IMR-90 (cell line): Measurements from ENCODE around the gene PRCP. TPM values are rescaled to one million over a fixed set of nuclear protein-coding genes. Genes with fewer than 3 reads are reported as not detected.
A peak's percentile ranks its signal among the peaks of the same experiment; 100 is the strongest.

ENCODE experiments used
- ATAC-seq: fragments of 200-7000 bp; cut with Tn5 transposase; 2 replicates; pipeline ENCODE4 v1.9.1; 2020; ENCODE audit warnings: low read depth, mild to moderate bottlenecking, moderate library complexity
- BruUV-seq: library from RNA; stranded (reverse); fragments of 400-500 nt; replicated peaks from 2 replicates; lab custom pipeline; 2021; lab: Mats Ljungman, UMichigan
- CTCF ChIA-PET: fragments of 300-600 bp; formaldehyde crosslinking; extraction: SDS; loops from one replicate; lab custom pipeline; 2021; ENCODE audit warnings: antibody characterized with exemption; lab: Yijun Ruan, JAX
- POLR2A ChIA-PET: fragments of 300-600 bp; sonication (Branson Sonifier 250); formaldehyde crosslinking; loops from one replicate; lab custom pipeline; 2022; ENCODE audit warnings: antibody characterized with exemption; ENCODE audit not compliant: unreplicated experiment; lab: Charles Lee
- DNase-seq: peaks from one replicate; pipeline ENCODE4 v3.0.0; 2013
- H2AFZ ChIP-seq: replicated peaks from 2 replicates; pipeline ENCODE3; 2013; ENCODE audit warnings: low read length, mild to moderate bottlenecking; ENCODE audit not compliant: poor library complexity
- H2AK5ac ChIP-seq: 2 replicates; pipeline ENCODE4 v1.6.1; 2013; ENCODE audit warnings: low read depth, low read length, inconsistent platforms
- H2AK9ac ChIP-seq: replicated peaks from 2 replicates; pipeline ENCODE3; 2013; ENCODE audit warnings: mild to moderate bottlenecking, low read depth, low read length, moderate library complexity; ENCODE audit not compliant: poor library complexity
- H2BK120ac ChIP-seq: 2 replicates; pipeline ENCODE4 v1.6.1; 2013; ENCODE audit warnings: low read depth, low read length, inconsistent platforms
- H2BK15ac ChIP-seq: 3 replicates; pipeline ENCODE4 v1.6.1; 2013; ENCODE audit warnings: low read depth, low read length, inconsistent platforms
- H2BK20ac ChIP-seq: 2 replicates; pipeline ENCODE4 v1.6.1; 2013; ENCODE audit warnings: low read depth, mild to moderate bottlenecking, inconsistent platforms, low read length, moderate library complexity
- H2BK5ac ChIP-seq: 2 replicates; pipeline ENCODE4 v1.6.1; 2013; ENCODE audit warnings: mild to moderate bottlenecking, low read depth, low read length, inconsistent platforms; ENCODE audit not compliant: poor library complexity, severe bottlenecking
- H3K14ac ChIP-seq: replicated peaks from 2 replicates; pipeline ENCODE4 v1.6.1; 2013; ENCODE audit warnings: low read depth, low read length, inconsistent platforms
- H3K18ac ChIP-seq: 2 replicates; pipeline ENCODE4 v1.6.1; 2013; ENCODE audit warnings: low read depth, low read length, control low read depth
- H3K23ac ChIP-seq: 2 replicates; pipeline ENCODE4 v1.6.1; 2013; ENCODE audit warnings: low read depth, low read length, inconsistent platforms
- H3K27ac ChIP-seq: 2 replicates; pipeline ENCODE4 v1.5.1; 2013; ENCODE audit warnings: mild to moderate bottlenecking, control low read depth, low read length; ENCODE audit not compliant: insufficient read depth
- H3K27me3 ChIP-seq: 2 replicates; pipeline ENCODE4 v1.6.1; 2013; ENCODE audit warnings: low read length; ENCODE audit not compliant: control insufficient read depth, insufficient read depth
- H3K36me3 ChIP-seq: 2 replicates; pipeline ENCODE4 v1.6.1; 2013; ENCODE audit warnings: low read length, mixed read lengths; ENCODE audit not compliant: control insufficient read depth, insufficient read depth
- H3K4ac ChIP-seq: 2 replicates; pipeline ENCODE4 v1.6.1; 2013; ENCODE audit warnings: low read depth, low read length, inconsistent platforms
- H3K4me1 ChIP-seq: 2 replicates; pipeline ENCODE4 v1.6.1; 2013; ENCODE audit warnings: low read length, mixed read lengths; ENCODE audit not compliant: control insufficient read depth, insufficient read depth
- H3K4me2 ChIP-seq: 2 replicates; pipeline ENCODE4 v1.6.1; 2013; ENCODE audit warnings: low read depth, mild to moderate bottlenecking, control low read depth, low read length, moderate library complexity
- H3K4me3 ChIP-seq: 2 replicates; pipeline ENCODE4 v1.5.1; 2013; ENCODE audit warnings: low read depth, mild to moderate bottlenecking, control low read depth, low read length, moderate library complexity; ENCODE audit not compliant: insufficient read depth
- H3K56ac ChIP-seq: 2 replicates; pipeline ENCODE4 v1.6.1; 2013; ENCODE audit warnings: low read length, inconsistent platforms; ENCODE audit not compliant: insufficient read depth; ENCODE audit errors: extremely low read depth
- H3K79me1 ChIP-seq, 2 experiments: 2 replicates each; pipeline ENCODE4 v1.6.1; 2013; ENCODE audit warnings: low read length in 2 of 2, inconsistent platforms in 1 of 2, low read depth in 1 of 2
- H3K9ac ChIP-seq: 2 replicates; pipeline ENCODE4 v1.6.1; 2013; ENCODE audit warnings: low read depth, low read length, control low read depth
- H3K9me1 ChIP-seq: 2 replicates; pipeline ENCODE4 v1.6.1; 2013; ENCODE audit warnings: low read length, inconsistent platforms; ENCODE audit not compliant: insufficient read depth
- H3K9me3 ChIP-seq: 2 replicates; pipeline ENCODE4 v1.6.1; 2013; ENCODE audit warnings: low read length; ENCODE audit not compliant: control insufficient read depth, insufficient read depth
- H4K20me1 ChIP-seq: 2 replicates; pipeline ENCODE4 v1.6.1; 2013; ENCODE audit warnings: low read length, inconsistent platforms; ENCODE audit not compliant: insufficient read depth
- H4K5ac ChIP-seq: 2 replicates; pipeline ENCODE4 v1.6.1; 2013; ENCODE audit warnings: mild to moderate bottlenecking, low read depth, low read length, control low read depth
- H4K8ac ChIP-seq, 2 experiments: 2 replicates each; pipeline ENCODE4 v1.6.1; 2013; ENCODE audit warnings: low read depth in 2 of 2, low read length in 2 of 2, control low read depth in 1 of 2, inconsistent platforms in 1 of 2
- H4K91ac ChIP-seq: 2 replicates; pipeline ENCODE4 v1.6.1; 2013; ENCODE audit warnings: low read depth, low read length, inconsistent platforms; ENCODE audit not compliant: insufficient read depth
- BHLHE40 ChIP-seq: fragments of 150-350 bp; IDR thresholded peaks from 2 replicates; pipeline ENCODE4 v1.6.1; 2016; ENCODE audit warnings: mild to moderate bottlenecking, low read depth, low read length
- CEBPB ChIP-seq: IDR thresholded peaks from 2 replicates; pipeline ENCODE4 v1.6.1; 2012; ENCODE audit warnings: low read depth, low read length, improper control_type of control experiment
- CHD1 ChIP-seq: IDR thresholded peaks from 2 replicates; pipeline ENCODE4 v1.6.1; 2012; ENCODE audit warnings: low read depth, low read length, improper control_type of control experiment
- CTCF ChIP-seq: conservative IDR thresholded peaks from 2 replicates; pipeline ENCODE4 v1.5.1; 2012; ENCODE audit warnings: mild to moderate bottlenecking, low read depth, low read length, improper control_type of control experiment
- ELK1 ChIP-seq: fragments of 150-350 bp; IDR thresholded peaks from 2 replicates; pipeline ENCODE4 v1.6.1; 2016; ENCODE audit warnings: low read depth, mild to moderate bottlenecking, low read length, moderate library complexity, borderline replicate concordance
- FOS ChIP-seq: fragments of 150-350 bp; IDR thresholded peaks from 2 replicates; pipeline ENCODE4 v1.6.1; 2016; ENCODE audit warnings: low read depth, low read length
- MAZ ChIP-seq: IDR thresholded peaks from 2 replicates; pipeline ENCODE4 v1.6.1; 2012; ENCODE audit warnings: low read depth, mild to moderate bottlenecking, low read length, improper control_type of control experiment, moderate library complexity, borderline replicate concordance
- MXI1 ChIP-seq: IDR thresholded peaks from 2 replicates; pipeline ENCODE4 v1.6.1; 2012; ENCODE audit warnings: low read depth, mild to moderate bottlenecking, low read length, moderate library complexity, borderline replicate concordance
- NFE2L2 ChIP-seq: fragments of 150-350 bp; IDR thresholded peaks from 2 replicates; pipeline ENCODE4 v1.6.1; 2016; ENCODE audit warnings: low read depth, mild to moderate bottlenecking, low read length
- POLR2A ChIP-seq: IDR thresholded peaks from 2 replicates; pipeline ENCODE4 v1.6.1; 2012; ENCODE audit warnings: mild to moderate bottlenecking, low read depth, low read length
- RAD21 ChIP-seq: IDR thresholded peaks from 2 replicates; pipeline ENCODE4 v1.6.1; 2012; ENCODE audit warnings: low read length, improper control_type of control experiment
- RCOR1 ChIP-seq: IDR thresholded peaks from 2 replicates; pipeline ENCODE4 v1.6.1; 2012; ENCODE audit warnings: mild to moderate bottlenecking, low read length, improper control_type of control experiment; ENCODE audit not compliant: insufficient replicate concordance
- RFX5 ChIP-seq: IDR thresholded peaks from 2 replicates; pipeline ENCODE4 v1.8.0; 2012; ENCODE audit warnings: low read depth, mild to moderate bottlenecking, low read length, moderate library complexity
- SMC3 ChIP-seq: fragments of 150-350 bp; IDR thresholded peaks from 2 replicates; pipeline ENCODE4 v1.6.1; 2016; ENCODE audit warnings: low read depth, mild to moderate bottlenecking, antibody characterized with exemption, low read length, moderate library complexity
- USF2 ChIP-seq: fragments of 150-350 bp; IDR thresholded peaks from 2 replicates; pipeline ENCODE4 v1.6.1; 2017; ENCODE audit warnings: mild to moderate bottlenecking, antibody characterized with exemption, low read length, low read depth
- WGBS, 2 experiments: methylation state at CpG; one replicate each; pipeline versions ENCODE4 v1.1.5 to v1.1.7; 2013; ENCODE audit warnings: missing lambda C conversion rate in 2 of 2; ENCODE audit not compliant: insufficient read length in 1 of 2; ENCODE audit errors: extremely low coverage in 2 of 2; 5-methylcytosine and 5-hydroxymethylcytosine counted together
- dilution Hi-C: fragments of 300-500 bp; cut with HindIII; formaldehyde crosslinking; loops from one replicate; pipeline ENCODE4 v1.14.3; 2018; ENCODE audit warnings: low sequenced_read_pairs; ENCODE audit not compliant: unreplicated experiment
- in situ Hi-C: fragments of 300-500 bp; cut with MboI; formaldehyde crosslinking; loops from 3 replicates; pipeline ENCODE4 v1.14.3; 2019; ENCODE audit warnings: low sequenced_read_pairs, inconsistent platforms, mixed read lengths
- intact Hi-C: fragments of 100-400 bp; cut with micrococcal nuclease; formaldehyde crosslinking; loops from 2 replicates; pipeline ENCODE4 v1.10.0; 2022
- polyA plus RNA-seq, 3 experiments: library from polyadenylated mRNA; depleted of rRNA; stranded (reverse); fragments of >200 nt; gene quantifications; 2 replicates each; pipeline ENCODE4 v1.2.3, GENCODE V29; 2012; ENCODE audit warnings: low replicate concordance in 1 of 3
- total RNA-seq: library from RNA; depleted of rRNA; stranded (reverse); fragments of >200 nt; gene quantifications from 2 replicates; pipeline ENCODE4 v1.2.3, GENCODE V29; 2012

Gene PRCP
- total and polyA plus RNA-seq, 2 of the 4 experiments (the other 2 are of a cell fraction) = 31.7 to 64.9 TPM

- Histone ChIP-seq H3K4me1 (peaks cover 9% of the 10 kb centered on the region), H3K79me1 (peaks cover 7 to 13% of the 10 kb centered on the region in 2 experiments), H4K91ac (peak overlapping the region; percentile 95), H2AFZ (no peak overlapping the region), H3K27ac (no peak overlapping the region), H4K20me1 (no peaks in the 10 kb centered on the region), H2AK5ac (0 out of 2 replicates have a peak overlapping the region, but pooled peaks have one; percentile 20), H3K4ac (peak overlapping the region; percentile 48; the same call in 1 of the 2 replicates), H3K18ac (peak overlapping the region; percentile 24; the same call in 1 of the 2 replicates), H3K56ac (no peak overlapping the region; the same call in 1 of the 2 replicates), H2BK120ac (peak overlapping the region; percentile 96), H3K4me2 (no peak overlapping the region), H3K23ac (peak overlapping the region; percentile 28; the same call in 1 of the 2 replicates), H3K27me3 (no peaks in the 10 kb centered on the region), H3K14ac (0 out of 2 replicates have a peak overlapping the region, but pooled peaks have one; percentile 12), H3K36me3 (no peaks in the 10 kb centered on the region), H3K9ac (no peak overlapping the region), H4K5ac (no peak overlapping the region), H4K8ac (peak overlapping the region; percentile 18 to 92; a peak in 2 of 4 replicates), H2AK9ac (no peak overlapping the region), H2BK5ac (no peak overlapping the region), H3K4me3 (no peak overlapping the region), H3K9me1 (peaks cover 4% of the 10 kb centered on the region; the same call in 1 of the 2 replicates), H2BK15ac (peak overlapping the region; percentile 93), H3K9me3 (no peaks in the 10 kb centered on the region), H2BK20ac (peak overlapping the region; percentile 75)
- DNase-seq (no peak), ATAC-seq (no peak)
- 100% methylated on average over 2 of the region's 2 CpGs; no CpG with 5 or more reads in 1 of the 2 experiments for WGBS, 2 experiments
- BruUV-seq = no TSS peak
- POLR2A ChIA-PET = interaction anchor here (0.6 kb wide), 1 partner anchor 400 kb away, joined by 6 read pairs; no protein-coding TSS in a partner anchor
- in situ Hi-C loops = no loop called here
- CTCF ChIA-PET = interaction anchor here (0.7 to 1.4 kb wide), 2 partner anchors 10 to 967 kb away, joined by 3 to 6 read pairs; no protein-coding TSS in a partner anchor
- intact Hi-C loops = no loop called here
- TF ChIP-seq POLR2A = no peak
- TF ChIP-seq RFX5 = no peak
- no peak for TF ChIP-seq RCOR1
- TF ChIP-seq ELK1 = no peak
- no peak for TF ChIP-seq RAD21
- no peak for TF ChIP-seq MXI1
- no peak for TF ChIP-seq BHLHE40
- TF ChIP-seq MAZ = no peak
- no peak for TF ChIP-seq CEBPB
- no peak for TF ChIP-seq SMC3
- TF ChIP-seq NFE2L2 = no peak
- no peak for TF ChIP-seq FOS
- TF ChIP-seq CHD1 = no peak
- TF ChIP-seq USF2 = no peak
- TF ChIP-seq CTCF = no peak
- dilution Hi-C loops = no loop called here
Observed at GRCh38 chr11:82857145-82857544, 43.1 kb downstream of the PRCP start.
